T47D (cell line): ENCODE data around the gene RAP1GAP2.

Experiments used
- DNase-seq, 2 experiments: peaks; one replicate each; pipeline versions ENCODE4 v3.0.0 to v3.0.0-alpha.2; 2011 to 2012; ENCODE audit warnings: low read depth in 1 of 2, low spot score in 1 of 2
- JUND ChIP-seq: IDR thresholded peaks from 2 replicates; pipeline ENCODE4 v1.6.1; 2012; ENCODE audit warnings: low read depth
- in situ Hi-C: cut with HindIII; loops from 2 replicates; pipeline ENCODE4 v1.10.0; 2016; ENCODE audit warnings: low sequenced_read_pairs, low pct_unique_long_range_greater_than_20kb

RAP1GAP2 gene

DNA sequence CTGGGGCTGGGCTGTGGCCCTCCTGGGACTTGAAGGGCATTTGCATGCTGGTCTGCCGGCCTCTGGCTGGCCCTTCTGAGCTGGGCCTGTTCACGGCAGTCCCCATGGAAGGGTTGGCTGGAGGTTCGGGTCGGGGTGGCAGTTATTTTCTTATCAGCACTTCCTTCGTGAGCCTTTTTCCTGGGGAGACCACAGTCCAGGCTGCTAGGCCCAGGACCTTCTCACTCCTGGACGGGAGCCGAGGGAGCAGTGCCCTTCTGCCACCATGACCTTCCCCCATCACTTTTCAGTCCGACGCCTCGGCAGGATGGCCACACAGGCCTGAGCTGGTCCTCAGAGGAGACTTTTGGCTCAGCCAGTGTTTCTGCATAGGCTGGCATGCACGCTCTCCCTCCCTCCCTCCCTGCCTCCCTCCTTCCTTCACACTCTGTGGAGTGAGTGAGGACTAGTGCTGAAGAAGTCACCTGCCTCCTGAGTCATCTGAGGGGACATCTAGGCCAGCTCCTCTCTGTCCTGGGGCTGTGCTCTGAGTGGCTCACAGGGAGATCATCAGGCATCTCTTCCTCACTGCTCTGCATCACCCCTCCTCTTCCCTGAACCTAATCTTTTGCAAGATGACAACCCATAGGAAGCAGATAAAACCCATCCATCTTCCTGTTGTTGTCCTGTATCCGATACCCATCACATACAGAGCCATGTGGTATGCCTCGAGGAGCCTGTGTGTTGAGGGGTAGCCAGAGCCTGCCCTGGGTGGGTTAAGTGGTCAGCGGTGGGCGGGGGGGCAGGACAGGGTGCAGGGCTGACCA, 109.7 kb downstream of the RAP1GAP2 start:
- TF ChIP-seq JUND, result no peak
- DNase-seq, result no peak
- in situ Hi-C loops, result no loop called here

DNA sequence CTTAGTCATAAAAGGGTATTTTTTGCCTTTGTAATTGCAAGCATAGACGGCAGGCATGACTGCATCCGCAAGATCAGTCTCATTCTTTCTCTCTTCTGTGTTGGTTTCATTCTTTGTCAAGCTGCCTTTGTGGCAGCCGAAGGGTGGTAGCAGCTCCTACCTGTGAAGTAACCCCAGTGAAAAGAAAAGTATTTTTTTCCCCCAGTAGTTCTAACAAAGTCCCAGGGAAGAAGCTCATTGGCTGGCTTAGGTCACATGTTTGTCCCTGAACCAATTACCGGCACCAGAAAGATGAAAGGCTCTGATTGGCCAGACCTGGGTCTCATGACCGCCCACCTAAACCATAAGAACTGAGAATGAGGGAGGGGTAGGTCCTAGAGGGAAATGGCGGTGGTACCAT, 110.7 kb downstream of the RAP1GAP2 start:
- DNase-seq, result no peak
- TF ChIP-seq JUND, result no peak
- in situ Hi-C loops, result no loop called here

DNA sequence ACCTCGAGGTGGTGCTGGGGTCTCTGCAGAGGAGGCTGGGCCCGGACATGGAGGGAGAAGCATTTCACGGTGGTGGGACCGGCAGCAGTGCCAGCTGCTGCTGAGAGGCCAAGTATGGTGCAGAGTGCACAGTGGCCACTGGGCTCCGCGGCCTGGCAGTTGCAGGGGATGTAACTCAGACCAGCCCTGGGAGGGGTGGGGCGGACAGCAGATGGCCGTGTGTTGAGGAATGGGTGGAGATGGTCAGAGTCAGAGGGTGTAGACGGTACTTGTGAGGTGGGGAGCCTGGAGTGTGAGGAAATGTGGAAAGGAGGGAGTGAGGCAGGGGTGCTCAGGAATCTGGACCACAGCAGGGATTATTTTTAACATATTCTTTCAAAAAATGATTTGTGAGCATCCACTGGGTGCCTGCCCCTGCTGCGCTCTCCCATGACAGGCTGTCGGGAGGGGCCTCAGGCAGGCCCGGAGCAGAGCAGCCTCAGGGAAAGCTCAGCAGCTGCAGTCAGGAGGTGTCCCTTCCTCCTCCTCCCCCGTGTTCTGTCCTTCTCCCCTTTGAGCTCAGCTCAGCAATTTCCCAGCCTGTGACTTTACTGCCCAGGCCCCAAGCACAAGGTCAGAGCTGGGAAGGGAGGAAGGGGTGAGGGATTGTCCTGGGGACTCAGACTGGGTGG, 113.1 kb downstream of the RAP1GAP2 start:
- in situ Hi-C loops, result no loop called here

DNA sequence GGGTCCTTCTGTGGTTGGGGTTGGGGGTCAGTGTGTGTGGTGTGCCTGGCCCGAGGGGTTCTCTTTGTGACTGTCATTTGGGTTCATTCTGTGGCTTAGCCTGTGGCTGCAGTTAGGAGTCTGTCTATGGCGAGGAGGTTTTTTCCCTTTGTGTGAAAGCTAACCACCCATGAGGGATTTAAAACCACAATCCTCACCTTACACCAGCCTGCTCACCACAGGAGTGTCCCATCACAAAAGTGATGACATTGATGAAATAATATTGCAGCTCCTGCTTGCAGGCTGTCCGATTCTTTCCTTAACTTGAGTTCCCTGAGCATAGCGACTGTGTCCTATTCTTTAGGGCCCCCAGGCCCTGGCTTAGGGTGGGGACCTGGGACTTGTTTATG, 113.6 kb downstream of the RAP1GAP2 start:
- DNase-seq, result no peak
- in situ Hi-C loops, result no loop called here
- TF ChIP-seq JUND, result no peak

More for the DNA sequence above, 113.1 kb downstream of the RAP1GAP2 start:
- DNase-seq, result no peak
- TF ChIP-seq JUND, result no peak

DNA sequence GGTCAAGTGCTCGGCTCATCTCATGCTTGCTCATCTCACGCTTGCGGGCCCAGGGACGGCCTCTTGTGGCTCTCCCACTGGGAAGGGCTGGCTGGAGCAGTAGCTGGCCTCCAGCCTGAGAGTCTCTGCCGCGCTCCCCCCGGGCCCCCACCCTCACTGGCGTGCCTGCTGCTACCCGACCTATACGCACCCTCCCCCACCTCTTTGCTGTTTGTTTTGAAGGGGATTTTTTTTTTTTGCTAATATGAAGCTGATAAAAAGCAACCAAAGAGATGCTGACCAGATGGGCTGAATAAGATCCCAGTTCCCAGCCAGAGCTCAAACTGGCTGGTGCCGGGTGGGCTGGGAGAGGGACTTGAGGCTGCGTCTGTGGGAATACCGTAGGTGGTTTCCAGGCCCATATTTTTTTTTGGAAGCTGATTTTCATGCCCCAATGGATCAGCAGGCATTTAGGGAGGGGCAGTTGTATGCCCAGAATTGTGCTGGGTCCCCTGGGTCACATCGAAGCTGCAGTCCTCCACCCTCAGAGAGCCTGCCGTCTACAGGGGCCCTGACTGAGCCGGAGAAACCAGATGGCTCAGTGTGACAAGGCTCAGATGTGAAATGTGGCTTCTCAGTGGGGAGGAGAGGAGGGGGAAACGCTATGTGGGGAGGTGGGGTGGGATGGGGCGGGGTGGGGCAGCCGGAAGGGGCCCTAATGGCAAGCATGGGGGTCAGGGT, 115.0 kb downstream of the RAP1GAP2 start:
- in situ Hi-C loops, result no loop called here
- DNase-seq, result no peak
- no peak for TF ChIP-seq JUND

DNA sequence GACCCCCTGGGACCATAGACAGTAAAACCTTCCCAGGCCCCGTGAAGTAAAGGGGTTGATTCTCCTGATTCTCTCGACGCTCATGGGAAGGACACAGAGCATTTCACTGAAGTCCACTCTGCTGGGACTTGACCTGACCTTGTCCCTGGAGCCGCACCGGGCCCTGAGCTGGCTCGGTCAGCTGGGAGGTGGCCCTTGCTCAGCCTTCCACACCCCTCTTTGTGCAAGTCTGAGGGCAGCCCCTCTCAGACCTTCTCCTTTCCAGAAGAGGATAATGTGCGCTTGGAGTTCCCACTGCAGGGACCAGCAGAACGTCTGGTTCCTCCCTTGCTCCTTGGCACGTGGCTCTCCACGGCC, 115.5 kb downstream of the RAP1GAP2 start:
- no peak for DNase-seq
- in situ Hi-C loops, result no loop called here
- TF ChIP-seq JUND, result no peak

DNA sequence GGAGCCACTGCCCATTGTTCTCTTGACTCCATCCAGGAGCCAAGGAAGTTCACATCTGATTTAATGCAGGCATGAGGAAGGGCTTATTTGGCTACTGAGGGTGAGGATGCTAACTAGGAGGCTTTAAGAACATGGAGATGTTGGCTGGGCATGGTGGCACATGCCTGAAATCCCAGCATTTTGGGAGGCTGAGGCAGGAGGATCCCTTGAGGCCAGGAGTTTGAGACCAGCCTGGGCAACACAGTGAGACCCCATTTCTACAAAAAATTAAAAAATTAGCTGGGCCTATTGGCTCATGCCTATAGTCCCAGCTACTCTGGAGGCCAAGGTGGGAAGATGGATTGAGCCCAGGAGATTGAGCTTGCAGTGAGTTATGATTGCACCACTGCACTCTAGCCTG, 116.5 kb downstream of the RAP1GAP2 start:
- DNase-seq, result no peak
- in situ Hi-C loops, result no loop called here
- no peak for TF ChIP-seq JUND

DNA sequence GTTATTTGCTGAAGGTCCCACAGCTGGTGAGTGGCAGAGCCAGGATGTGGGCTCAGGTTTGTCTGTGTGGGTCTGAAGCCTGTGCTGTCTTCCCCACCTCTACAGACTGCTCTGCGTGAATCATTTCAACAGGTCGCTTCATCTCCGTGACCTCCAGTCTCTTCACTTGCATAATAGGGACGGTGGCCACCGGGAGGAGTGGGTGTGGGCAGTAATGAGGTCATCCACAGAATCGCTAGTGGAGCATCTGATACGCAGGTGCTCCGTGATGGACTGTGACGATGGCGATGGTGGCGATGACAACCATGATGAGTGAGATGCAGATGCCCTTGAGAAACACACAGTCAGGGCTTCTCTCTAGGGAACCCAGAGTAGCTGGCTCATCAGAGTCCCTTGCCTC, 120.2 kb downstream of the RAP1GAP2 start:
- DNase-seq, result no peak
- TF ChIP-seq JUND, result no peak
- in situ Hi-C loops, result no loop called here

DNA sequence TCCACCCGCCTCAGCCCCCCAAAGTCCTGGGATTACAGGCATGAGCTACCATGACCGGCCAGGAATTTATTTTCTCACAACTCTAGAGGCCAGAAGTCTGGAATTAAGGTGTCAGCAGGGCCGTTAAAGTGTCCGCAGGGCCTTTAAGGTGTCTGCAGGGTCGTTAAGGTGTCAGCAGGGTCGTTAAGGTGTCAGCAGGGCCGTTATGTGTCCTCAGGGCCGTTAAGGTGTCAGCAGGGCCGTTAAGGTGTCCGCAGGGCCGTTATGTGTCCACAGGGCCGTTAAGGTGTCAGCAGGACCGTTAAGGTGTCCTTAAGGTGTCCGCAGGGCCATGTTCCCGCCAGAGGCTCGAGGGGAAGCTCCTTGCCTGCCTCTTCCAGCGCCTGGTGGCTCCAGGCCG, 125.2 kb downstream of the RAP1GAP2 start:
- DNase-seq, result no peak
- in situ Hi-C loops, result no loop called here
- no peak for TF ChIP-seq JUND

DNA sequence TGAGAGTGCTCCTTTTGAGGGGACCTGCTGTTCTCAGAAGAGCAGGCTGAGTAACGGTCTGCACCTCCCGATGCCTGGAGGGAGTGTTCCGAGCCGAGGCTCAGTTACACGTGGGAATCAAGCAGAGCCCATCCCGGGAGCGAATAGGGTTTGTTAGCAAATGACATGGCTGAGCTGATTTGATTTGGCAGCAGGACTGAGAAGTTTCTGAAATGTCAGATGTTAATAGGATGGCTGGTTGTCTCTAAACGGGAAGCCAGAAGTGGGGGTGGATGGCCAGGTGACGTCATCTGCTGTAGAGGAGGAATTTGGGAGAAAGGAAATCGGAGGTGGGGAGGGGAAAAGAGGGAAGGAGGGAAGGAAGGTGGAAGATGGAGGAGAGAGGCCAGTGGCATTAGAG, 128.0 kb downstream of the RAP1GAP2 start:
- DNase-seq, result no peak
- in situ Hi-C loops, result no loop called here
- no peak for TF ChIP-seq JUND

DNA sequence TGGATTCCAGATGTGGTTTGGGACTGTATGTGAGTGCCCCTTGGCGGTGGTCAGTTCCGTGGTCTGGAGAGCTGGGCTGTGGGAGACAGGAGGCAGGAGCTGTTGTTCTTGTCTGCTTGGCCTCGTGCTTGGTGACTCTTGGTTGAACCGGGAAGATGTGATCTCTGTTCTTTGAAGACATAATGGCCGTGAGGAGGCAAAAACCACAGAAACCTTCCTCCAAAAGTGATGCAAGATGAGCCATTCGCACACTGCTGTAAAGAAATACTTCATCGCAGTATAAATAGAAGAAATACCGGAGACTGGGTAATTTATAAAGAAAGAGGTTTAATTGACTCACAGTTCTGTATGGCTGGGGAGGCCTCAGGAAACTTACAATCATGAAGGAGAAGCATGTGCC, 128.8 kb downstream of the RAP1GAP2 start:
- in situ Hi-C loops, result no loop called here
- no peak for DNase-seq

DNA sequence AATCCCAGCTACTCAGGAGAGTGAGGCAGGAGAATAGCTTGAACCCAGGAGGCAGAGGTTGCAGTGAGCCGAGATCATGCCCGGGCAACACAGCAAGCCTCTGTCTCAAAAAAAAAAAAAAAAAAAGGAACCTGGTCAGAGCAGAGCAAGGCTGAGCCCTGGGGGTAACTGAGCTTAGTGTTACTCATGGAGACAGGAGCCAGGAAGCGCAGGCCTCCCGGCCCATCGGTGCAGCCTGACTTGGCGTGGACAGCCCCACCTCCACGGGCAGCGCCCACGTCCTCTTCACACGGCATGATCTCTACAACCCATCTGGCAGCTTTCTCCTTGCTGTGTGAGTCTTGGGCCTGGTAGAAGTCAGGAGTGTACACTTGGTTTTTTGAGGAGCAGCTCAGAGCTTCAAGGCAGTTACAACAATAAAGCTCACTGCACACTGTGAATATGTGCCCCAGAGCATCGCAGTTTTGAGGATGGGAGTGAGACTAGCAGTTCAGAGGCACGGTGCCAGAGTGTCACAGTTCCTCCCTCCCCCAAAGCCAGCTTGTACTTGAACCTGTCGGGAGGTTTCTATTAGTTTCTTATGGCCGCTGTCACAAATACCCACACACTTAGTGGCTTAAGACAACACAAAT, 129.9 kb downstream of the RAP1GAP2 start:
- no peak for DNase-seq
- in situ Hi-C loops, result no loop called here
- no peak for TF ChIP-seq JUND

More for the DNA sequence above, 128.8 kb downstream of the RAP1GAP2 start:
- TF ChIP-seq JUND, result no peak

DNA sequence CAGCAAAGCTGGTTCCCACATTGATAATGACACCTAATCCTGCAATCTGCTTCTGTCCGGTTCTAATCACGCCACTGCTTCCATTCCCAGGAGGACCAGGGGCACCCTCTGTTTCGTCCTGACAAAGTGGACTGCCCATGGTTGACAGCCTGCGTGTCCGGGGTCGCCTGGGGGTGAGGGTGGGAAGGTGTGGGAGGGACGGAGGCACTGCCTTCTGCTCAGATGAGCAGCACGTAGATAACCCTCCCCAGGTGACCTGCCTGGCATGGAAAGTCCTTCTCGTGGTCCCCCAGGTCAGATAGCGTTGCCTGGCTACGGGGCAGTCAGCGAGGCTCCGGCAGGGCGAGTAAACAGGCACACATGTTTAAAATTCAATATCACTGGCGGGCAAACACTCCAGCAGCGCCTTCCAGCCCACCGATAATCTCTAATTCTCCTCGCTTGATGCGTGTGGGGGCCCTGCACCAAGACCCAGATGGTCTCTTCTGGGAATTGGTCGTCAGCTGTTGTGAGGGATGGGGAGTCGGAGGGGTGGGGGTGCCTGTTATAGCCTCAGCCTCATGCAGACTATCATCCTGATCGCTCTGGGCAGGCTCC, 132.2 kb downstream of the RAP1GAP2 start:
- no peak for TF ChIP-seq JUND
- DNase-seq, result no peak
- in situ Hi-C loops, result no loop called here
